Activated CD8-positive, alpha-beta memory T cell treated with anti-CD3 and anti-CD28 coated beads for 24 hours (primary cell): ENCODE results near the gene STX12.
"Not testable (repeated sequence)": the region's sequence is repeated elsewhere in the genome, so short reads cannot be mapped to it uniquely, and the experiment has no call there.

ENCODE experiments used
- DNase-seq: peaks from one replicate; pipeline ENCODE4 v3.0.0-alpha.2; 2020

The STX12 gene

DNA sequence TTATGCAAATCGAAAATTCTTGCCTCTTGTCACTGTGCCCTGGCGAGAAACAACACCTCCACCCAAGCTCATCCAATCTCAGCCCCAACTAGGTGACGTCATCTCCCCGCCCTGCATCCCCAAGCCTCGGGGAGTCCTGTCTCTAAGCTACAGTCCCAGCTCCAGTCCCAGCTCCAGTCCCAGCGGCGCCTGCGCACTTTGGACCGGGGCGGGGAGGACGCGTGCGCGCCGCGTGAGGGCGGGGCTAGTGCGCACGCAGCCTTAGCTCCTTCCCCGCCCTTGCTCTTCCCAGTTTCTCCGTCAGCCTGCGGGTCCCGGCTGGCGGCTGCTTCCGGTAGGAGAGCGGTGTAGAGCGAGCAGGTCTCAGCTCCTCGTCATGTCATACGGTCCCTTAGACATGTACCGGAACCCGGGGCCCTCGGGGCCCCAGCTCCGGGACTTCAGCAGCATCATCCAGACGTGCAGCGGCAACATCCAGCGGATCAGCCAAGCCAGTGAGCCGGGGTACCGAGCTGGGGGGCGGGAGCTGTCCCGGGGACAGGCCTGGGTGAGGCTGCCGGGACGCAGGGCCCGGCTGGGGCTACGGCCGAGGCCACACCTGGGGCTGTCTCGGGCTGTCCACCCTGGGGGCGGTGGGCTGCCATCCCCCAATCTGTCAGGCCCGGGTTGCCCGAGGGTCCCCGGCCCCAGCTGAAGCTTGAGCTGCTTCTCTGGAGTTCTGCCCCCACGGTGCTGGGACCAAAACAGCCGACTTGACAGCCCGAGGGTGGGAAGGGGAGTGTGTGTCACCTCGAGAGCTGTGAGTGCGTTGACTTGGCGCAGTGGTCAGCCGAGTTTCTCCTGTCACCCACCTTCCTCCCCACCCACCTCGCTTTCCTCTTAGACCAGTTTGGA, at the start of gene STX12:
TSS of gene STX12 (plus strand) at position 288 of the 894 bp plus-strand sequence. CDS start at position 377, 89 bp downstream.
- DNase-seq: peak; percentile 99

DNA sequence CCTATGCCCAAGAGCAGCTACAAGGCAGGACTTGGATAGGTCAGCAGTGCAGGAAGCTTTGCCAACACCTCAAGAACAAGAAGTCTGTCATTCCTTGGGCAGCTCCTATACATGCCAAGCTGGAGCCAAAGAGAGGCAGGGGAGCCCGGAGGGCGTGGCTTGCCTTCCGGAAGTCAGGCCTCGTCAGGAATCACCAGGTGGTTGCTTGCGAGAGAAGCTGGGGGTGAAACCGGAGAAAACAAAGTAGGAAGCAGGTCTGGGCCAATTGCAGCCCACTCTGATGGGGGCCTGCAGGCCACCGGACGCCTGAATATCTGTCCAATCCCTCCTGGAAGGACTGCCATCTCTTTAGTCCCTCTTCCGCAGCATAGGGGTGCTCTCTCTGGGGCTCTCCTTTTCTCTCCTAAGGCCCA, 48.1 kb upstream of the STX12 start:
- DNase-seq: peak; percentile 62

DNA sequence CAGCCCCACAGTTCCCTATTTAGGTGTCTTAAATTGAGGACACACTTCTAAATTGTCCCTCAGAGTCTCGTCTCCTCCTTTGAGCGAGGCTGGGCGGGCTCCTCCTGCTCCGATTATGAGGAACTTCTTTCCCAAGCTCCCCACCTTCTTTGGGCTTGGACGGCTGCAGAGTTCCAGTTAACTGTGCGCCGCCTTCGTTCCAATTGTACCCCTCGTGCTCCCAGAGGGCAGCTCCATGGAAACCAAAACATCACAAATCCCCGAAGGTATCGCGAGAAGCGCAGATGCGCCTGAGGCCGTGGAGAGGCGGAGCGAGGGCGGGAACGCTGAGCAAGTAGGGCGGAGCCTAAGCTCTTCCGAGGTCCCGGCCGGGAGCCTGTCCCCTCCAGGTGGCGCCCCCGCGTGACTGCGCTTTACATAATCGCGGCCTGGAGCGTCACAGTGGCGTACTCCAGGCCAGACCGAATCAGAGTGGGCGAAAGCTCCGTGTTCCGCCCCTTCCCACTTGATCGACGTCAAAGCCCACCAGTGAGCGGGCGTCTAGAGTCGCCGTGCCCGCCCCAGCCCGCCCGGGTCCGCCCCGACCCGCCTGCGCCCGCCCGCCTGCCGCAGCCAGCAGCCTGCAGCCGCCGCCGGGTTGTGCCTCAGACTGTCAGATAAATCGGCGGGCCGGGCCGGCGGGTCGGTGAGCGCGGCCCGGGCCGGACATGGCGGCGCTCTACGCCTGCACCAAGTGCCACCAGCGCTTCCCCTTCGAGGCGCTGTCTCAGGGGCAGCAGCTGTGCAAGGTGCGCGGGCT, 47.4 kb upstream of the STX12 start, which contains the start of gene FAM76A:
TSS of gene FAM76A (plus strand) at position 588 of the 799 bp plus-strand sequence. CDS start at position 708, 120 bp downstream.
- peak; percentile 100 for DNase-seq

DNA sequence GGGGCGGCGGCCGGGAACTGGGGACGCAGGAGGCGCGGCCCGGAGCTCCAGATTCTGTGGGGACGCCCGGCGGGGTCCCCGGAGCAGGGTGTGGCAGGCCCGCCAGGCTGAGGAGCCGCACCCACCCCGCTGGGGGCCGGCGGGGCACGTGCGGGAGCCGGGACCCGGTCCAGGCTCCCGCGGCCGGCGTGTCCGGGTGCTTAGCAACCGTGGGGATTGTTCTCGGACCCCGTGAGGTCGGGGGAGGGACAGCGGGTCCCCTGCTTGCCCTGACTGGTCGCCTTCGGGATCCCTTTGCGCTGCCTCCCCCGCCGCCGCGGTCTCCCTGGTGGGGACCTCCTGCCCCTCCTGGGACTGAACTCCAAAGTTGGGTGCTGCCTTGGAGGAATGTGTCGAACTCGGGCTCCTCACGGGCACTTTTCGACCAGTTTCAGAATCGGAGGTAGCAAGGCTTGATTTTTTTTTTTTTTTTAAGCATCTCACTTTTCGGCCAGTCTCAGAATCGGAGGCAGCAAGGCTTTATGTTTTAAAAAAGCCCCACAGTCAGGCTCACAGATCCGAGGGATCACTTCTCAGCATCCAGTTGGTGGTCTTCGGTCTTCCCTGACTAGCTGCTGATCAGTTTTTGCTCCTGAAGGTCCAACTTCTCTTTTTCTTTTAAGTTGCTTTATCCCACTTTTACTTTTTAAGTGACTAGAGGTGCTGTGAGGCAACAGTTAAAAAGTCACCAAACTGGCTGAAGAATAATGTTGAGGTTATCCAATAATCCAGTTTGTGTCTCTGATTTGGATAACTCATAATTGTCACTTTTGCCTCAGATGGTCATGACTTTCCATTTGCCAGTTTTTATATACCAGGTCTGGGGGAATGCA, 46.6 kb upstream of the STX12 start:
- peak; percentile 80 for DNase-seq

DNA sequence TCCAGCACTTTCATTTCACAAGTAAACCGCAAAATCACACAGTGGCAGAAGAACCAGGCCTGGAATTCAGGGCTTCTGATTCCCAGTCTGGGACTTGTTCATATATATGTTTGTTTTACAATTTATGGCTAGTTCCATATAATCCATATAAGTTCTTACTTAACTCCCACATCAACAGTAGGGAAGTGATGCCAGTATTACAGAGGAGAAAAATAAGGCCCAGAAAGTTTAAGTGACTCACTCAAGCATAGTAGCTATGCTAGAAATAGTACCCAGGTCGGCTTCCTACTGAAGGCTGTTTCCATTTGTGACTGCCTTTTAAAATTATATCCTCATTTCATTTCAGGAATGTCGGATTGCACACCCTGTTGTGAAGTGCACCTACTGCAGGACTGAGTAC, 45.9 kb upstream of the STX12 start:
- no peak for DNase-seq

DNA sequence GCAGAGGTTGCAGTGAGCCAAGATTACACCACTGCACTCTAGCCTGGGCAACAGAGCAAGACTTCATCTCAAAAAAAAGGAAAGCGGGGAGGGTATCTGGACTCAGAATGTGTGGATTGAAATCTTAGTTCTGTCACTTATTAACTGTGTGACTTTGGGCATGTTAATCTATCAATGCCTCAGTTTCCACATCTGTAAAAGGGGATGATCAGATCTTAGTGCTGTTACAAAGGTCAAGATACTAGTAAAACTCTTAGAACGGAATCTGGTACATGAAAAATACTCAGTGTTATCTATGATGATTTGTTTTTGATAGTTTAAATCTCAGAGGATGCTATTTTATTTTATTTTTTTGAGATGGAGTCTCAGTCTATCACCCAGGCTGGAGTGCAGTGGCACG, 36.8 kb upstream of the STX12 start:
- no peak for DNase-seq

DNA sequence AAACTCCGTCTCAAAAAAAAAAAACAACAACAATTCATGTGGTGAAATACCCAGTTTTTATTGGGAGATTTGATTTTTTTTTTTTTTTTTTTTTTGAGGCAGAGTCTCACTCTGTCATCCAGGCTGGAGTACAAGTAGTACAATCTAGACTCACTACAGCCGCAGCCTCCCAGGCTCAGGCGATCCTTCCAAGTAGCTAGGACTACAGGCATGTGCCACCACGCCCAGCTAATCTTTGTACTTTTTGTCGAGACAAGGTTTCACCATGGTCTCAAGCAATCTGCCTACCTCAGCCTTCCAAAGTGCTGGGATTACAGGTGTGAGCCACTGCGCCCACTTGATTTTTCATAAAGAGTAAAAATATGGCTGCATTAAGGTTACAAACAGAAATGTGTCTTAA, 31.9 kb upstream of the STX12 start:
- no peak for DNase-seq

DNA sequence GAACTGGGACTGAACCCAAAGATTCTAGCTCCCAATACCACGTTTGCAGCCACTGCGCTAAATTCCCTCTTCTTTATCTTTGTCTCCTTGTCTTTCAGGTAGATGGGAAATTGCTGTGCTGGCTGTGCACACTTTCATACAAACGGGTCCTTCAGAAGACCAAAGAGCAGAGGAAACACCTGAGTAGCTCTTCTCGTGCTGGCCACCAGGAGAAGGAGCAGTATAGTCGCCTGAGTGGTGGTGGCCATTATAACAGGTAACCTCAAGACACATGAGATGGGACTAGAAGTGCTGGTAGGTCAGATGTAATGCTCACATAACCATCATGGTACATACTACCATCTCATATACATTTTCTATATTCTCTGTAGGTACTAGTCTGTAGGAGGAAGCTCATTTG, 28.5 kb upstream of the STX12 start:
- no peak for DNase-seq

DNA sequence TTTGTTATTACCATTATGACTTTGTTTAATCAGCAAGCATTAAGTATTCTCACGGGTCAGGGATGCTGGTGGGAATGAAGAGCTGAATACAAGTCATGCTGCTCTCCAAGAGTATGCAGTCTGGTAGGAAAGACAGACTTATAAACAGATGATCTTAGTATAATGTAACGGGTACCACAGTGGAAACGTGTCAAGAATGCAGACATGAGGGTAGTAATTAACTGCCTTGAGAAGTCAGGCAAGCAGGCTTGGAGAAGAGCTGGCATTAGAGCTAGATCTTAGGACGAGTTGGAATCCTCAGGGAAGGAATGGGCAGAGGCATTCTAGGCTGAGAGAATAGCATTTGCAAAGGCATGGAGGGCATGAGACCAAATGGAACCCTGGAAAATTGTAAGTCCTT, 27.6 kb upstream of the STX12 start:
- DNase-seq: no peak

DNA sequence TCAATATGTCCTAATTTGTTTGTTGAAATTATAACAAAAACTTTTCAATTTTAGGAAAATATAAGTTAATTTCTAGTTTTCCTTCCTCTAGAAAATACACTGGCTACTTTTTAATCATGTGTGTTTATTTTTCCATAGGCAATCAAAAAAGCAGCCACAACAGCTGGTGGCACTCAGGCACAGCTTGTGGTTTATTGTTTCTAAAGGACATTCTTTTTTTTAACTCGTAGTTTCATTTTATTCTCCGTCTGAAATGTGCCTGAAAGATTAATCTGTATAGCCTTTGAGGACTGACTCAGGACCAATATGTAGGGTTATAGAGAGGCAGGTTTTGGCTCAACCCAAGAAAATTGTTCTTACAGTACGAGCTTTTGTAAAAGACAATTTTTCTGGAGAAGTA, 20.7 kb upstream of the STX12 start:
- DNase-seq: no peak

DNA sequence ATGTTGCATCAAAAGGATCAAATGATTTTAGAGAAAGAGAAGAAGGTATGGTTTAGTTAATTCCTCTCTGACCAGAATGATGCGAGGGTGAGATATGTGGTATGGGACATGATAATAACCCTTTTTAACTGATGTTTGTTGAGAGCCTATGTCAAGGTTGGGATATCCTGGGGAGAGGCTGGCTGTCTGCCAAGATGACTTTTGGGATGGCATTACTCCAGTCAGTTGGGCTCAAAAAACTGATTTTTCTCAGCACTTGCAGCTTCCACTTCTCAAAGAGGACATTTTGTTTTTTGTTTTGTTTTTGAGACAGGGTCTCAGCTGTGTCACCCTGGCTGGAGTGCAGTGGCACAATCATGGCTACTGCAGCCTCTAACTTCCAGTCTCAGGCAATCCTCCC, 17.7 kb upstream of the STX12 start:
- DNase-seq: no peak

DNA sequence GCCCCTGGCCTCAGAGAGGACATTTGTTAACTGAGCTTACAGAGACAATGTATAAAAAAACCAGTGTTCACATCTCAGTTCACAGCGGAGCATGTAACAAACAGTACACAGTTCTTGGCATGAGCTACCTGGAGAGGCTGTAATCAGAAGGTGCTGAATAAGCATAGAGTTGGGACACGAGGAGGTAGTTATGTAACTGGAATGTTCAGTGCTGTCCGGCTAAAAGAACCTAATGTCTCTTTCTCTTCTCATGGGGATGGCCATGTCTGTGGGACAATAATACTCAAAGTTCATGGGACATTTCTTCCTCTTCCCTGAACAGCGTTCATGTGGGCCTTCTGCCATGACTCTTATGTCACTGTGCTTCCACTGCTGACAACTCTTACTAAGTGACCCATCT, 17.2 kb upstream of the STX12 start:
- no peak for DNase-seq

DNA sequence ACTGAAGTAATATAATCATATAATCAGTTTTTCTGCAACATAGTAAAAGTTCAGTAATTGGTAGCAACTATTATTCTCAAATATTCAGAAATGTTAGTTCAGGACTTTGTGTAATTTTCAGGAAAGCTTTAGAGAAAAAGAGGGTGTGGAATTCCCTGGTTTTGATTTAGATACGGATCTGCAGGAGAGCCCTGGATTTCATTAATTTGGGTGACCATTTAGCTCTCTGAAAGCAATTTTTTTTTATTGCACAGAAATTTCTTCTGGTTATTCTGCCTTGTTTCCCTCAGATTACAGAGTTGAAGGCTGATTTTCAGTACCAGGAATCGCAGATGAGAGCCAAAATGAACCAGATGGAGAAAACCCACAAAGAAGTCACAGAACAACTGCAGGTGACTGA, 13.8 kb upstream of the STX12 start:
- DNase-seq: no peak

DNA sequence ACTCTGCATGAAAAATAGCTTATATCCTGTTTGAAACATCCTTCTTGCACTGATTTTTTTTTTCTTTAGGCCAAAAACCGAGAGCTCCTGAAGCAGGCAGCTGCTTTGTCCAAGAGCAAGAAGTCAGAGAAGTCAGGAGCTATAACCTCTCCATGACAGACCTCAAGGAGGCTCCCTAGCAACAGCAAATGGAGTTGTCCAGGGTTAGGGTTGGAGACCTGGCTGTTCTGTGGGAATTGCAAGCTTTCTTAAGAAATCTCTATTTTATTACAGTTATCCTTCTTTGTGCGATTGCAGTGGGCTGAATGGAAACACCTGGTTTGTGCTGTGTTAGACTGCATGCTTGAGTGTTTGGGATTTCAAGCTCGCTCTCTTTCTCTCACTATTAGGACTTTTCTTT, 12.6 kb upstream of the STX12 start:
- no peak for DNase-seq

DNA sequence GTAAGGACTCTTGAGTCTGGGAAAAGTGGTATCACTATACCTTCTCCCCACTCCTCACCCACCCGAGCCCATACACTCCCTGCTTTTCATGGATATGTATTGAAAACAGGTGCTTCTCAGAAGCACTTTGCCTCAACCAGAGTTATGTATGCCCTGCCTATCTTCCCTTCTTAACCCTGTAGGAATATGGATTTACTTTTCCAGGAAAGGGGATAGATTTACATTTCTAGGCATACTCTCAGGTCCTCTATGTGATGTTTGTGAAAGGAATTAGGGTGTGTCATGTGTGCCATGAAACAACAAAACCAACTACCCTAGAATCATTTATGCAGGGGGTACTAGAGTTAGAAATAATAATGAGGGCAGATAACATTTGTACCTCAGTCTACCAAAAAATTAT, 11.0 kb upstream of the STX12 start:
- DNase-seq: no peak

DNA sequence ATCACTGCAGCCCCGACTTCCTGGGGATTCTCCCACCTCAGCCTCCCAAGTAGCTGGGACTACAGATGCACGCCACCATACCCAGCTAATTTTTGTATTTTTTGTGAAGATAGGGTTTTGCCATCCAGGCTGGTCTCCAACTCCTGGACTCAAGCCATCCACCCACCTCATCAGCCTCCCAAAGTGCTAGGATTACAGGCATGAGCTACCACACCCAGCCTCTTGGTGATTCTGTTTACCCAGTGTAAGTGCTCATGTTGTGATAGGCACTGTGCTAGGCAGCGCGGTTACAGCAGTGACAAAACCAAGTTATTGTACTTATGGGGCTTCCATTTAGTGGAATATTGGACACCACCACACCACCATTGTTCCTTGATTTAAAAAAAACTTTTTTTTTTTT, 9.7 kb upstream of the STX12 start:
- no peak for DNase-seq

DNA sequence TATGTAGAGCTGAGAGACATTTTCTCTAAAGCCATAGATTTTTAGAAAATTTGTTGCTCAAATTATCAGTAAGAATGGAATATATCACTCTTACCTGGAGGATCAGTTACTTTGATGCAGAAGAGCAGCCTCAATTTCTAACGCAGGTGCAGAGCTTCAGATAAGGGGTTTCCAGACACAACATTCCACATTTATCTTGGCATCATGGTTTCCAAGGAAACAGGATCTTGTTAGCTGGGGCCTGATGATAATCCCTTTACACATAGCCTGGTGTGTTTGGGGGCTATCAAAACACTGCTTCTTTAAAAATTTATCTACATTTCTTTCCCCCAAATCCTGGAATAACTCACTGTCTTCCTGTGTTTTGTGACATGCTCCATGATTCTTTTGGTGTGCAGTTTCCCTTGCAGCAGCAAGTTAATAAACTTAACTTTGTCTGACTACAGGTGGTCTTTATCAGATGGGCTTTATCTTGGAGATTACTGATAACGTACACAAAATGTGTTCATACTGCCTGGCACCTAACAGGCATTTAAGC, 2.7 kb upstream of the STX12 start:
- no peak for DNase-seq

DNA sequence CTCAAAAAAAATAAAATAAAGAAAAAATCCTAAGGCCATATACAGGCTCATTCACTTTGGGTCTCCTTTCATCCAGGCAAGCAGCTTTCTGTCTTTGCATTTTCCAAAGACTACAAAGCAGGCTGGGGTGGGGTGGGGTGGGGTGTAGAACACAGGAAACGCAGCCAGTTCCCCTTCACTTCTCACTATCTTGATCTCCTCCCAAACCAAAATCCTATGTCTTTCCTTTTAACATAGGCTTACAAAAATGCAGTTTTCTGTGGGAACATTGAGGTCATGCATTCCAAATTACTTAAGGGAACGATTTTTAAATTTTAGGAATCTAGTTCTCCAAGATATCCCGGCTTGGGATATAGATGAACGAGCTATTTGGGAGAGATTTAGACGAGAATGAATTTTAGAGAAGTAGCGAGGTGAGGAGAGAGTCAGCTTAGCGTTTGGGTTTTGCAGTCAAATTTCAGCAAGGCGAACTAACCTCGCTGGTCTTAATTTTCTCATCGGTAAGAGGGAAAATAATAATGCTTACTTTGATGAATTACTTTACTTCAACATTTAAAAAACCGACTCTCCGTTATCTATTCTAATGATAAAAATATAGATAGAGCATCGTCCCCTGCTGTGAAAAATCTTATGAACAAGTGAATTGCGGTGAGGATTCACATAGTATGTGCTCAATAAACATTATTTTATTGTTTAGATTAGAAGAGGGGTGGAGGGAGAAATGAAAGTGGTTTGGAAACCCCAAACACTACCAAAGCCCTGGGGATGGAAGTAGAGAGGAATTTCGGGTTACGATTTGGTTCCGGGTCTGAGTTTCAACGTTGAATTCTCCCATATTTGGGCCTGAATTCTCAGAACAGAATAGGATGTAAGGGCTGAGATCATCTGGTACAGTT, 735 bp upstream of the STX12 start:
- DNase-seq: no peak

DNA sequence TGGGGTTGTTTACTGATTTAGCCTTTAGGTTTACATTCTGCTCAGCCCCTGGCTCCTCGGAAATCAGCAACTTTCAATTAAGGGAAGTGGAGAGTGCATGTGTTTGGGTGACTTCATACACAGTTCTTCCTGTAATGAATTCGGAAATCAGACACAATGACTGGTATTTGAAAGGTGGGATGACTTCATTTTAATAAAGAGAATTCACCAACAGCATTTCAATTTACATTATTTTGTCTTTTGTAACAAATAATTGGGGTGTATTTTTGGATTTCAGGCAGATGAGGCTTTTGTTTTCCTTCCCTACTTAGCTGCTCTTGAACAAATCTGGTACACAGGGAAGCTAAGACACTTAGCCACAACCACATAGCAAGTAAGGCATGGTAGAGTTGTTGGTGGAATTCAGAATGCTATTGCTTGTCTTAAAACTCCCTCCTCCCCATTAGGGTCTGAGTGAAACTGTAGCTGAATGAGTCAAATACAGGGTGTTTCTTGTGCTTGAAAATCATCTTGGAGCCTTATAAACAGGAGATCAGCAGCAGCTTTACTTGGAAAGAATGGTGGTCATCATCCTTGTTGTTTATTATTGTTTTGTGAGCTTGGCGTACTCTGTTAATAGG, 917 bp downstream of the STX12 start:
- DNase-seq: no peak

DNA sequence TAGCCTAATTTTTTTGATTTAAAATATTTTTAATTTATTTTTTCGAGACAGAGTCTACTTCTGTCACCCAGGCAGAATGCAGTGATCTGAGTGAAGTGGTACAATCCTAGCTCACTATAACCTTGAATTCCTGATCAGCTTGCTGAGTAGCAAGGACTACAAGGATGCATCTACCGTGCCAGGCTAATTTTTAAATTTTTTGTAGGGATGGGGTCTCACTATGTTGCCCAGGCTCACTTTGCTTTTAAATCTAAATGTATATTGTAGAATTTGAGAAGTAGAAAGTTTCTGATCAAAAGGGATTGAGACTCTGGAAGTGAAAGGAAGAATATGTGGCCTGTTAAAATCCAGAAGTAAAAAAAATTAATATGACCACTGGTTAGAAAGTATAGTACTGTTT, 1.6 kb downstream of the STX12 start:
- DNase-seq: no peak

DNA sequence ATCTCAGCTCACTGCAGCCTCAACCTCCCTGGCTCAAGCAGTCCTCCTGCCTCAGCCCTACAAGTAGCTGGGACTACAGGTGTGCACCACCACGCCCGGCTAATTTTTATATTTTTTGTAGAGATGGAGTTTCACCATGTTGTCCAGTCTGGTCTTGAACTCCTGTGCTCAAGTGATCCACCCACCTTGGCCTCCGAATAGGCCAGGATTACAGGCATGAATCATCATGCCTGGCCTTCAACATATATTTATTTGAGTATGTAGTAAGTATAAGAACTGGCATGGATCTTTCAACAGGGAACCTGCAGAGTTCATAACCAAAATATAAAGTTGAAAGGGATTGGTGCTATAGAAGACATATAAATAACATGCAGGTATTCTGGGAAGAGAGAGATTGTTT, 2.3 kb downstream of the STX12 start:
- not testable (repeated sequence) for DNase-seq
